SK-N-SH treated with all-trans-retinoic acid at 6 μM for 48 hours (cell line): ENCODE results near the gene NRF1.

Experiments used
- ATAC-seq: fragments of 200-7000 bp; cut with Tn5 transposase; 3 replicates; pipeline ENCODE4 v1.9.1; 2020; ENCODE audit warnings: mild to moderate bottlenecking, moderate library complexity
- ARNTL ChIP-seq: fragments of 450-650 bp; formaldehyde crosslinking; IDR thresholded peaks from 2 replicates; pipeline ENCODE4 v1.5.0; 2020; ENCODE audit warnings: low read depth, mild to moderate bottlenecking, moderate library complexity, borderline replicate concordance
- BACH2 ChIP-seq: fragments of 250-450 bp; sonication (Bioruptor Pico); IDR thresholded peaks from 2 replicates; pipeline ENCODE4 v1.9.0; 2021; ENCODE audit warnings: mild to moderate bottlenecking, borderline replicate concordance
- CSDC2 ChIP-seq: fragments of 250-450 bp; sonication (Bioruptor Pico); IDR thresholded peaks from 2 replicates; pipeline ENCODE4 v1.5.0; 2020; ENCODE audit warnings: mild to moderate bottlenecking, moderate library complexity
- ESRRG ChIP-seq: fragments of 250-450 bp; sonication (Bioruptor Pico); IDR thresholded peaks from 2 replicates; pipeline ENCODE4 v1.6.1; 2021; ENCODE audit warnings: mild to moderate bottlenecking
- GLIS3 ChIP-seq: fragments of 250-450 bp; sonication (Bioruptor Pico); IDR thresholded peaks from 2 replicates; pipeline ENCODE4 v1.5.0; 2020; ENCODE audit warnings: mild to moderate bottlenecking, moderate library complexity
- ISL1 ChIP-seq: fragments of 250-450 bp; sonication (Bioruptor Pico); IDR thresholded peaks from 2 replicates; pipeline ENCODE4 v2.1.2; 2022; ENCODE audit warnings: mild to moderate bottlenecking, moderate library complexity
- OSR1 ChIP-seq: fragments of 250-450 bp; sonication (Bioruptor Pico); IDR thresholded peaks from 2 replicates; pipeline ENCODE4 v1.8.0; 2022; ENCODE audit warnings: moderate library complexity, mild to moderate bottlenecking, inconsistent platforms
- POU6F1 ChIP-seq: fragments of 250-450 bp; sonication (Bioruptor Pico); IDR thresholded peaks from 2 replicates; pipeline ENCODE4 v1.8.0; 2021; ENCODE audit warnings: low read depth, mild to moderate bottlenecking, moderate library complexity, borderline replicate concordance
- PPARA ChIP-seq: fragments of 250-450 bp; sonication (Bioruptor Pico); IDR thresholded peaks from 2 replicates; pipeline ENCODE4 v1.5.0; 2020; ENCODE audit warnings: mild to moderate bottlenecking, borderline replicate concordance
- RARB ChIP-seq: fragments of 250-450 bp; sonication (Bioruptor Pico); IDR thresholded peaks from 2 replicates; pipeline ENCODE4 v1.8.0; 2021; ENCODE audit warnings: mild to moderate bottlenecking, moderate library complexity
- SNAI2 ChIP-seq: fragments of 250-450 bp; sonication (Bioruptor Pico); IDR thresholded peaks from 2 replicates; pipeline ENCODE4 v1.5.0; 2020; ENCODE audit warnings: mild to moderate bottlenecking, moderate library complexity
- TCF4 ChIP-seq: fragments of 250-450 bp; sonication (Bioruptor Pico); IDR thresholded peaks from 2 replicates; pipeline ENCODE4 v1.8.0; 2021; ENCODE audit warnings: mild to moderate bottlenecking, moderate library complexity, borderline replicate concordance
- TOX ChIP-seq: fragments of 250-450 bp; sonication (Bioruptor Pico); IDR thresholded peaks from 2 replicates; pipeline ENCODE4 v1.8.0; 2021; ENCODE audit warnings: mild to moderate bottlenecking, moderate library complexity, borderline replicate concordance
- ZC3H10 ChIP-seq: fragments of 250-450 bp; sonication (Bioruptor Pico); IDR thresholded peaks from 2 replicates; pipeline ENCODE4 v1.5.1; 2021; ENCODE audit warnings: mild to moderate bottlenecking, moderate library complexity
- ZFP3 ChIP-seq: fragments of 250-450 bp; sonication (Bioruptor Pico); IDR thresholded peaks from 2 replicates; pipeline ENCODE4 v1.5.0; 2020; ENCODE audit warnings: mild to moderate bottlenecking, moderate library complexity
- ZFP30 ChIP-seq: fragments of 450-650 bp; formaldehyde crosslinking; IDR thresholded peaks from 2 replicates; pipeline ENCODE4 v1.5.0; 2022; ENCODE audit warnings: mild to moderate bottlenecking, moderate library complexity
- ZNF565 ChIP-seq: fragments of 450-650 bp; formaldehyde crosslinking; conservative IDR thresholded peaks from 2 replicates; pipeline ENCODE4 v1.5.0; 2020; ENCODE audit warnings: low read depth, mild to moderate bottlenecking, moderate library complexity
- ZNF70 ChIP-seq: fragments of 450-650 bp; formaldehyde crosslinking; IDR thresholded peaks from 2 replicates; pipeline ENCODE4 v1.5.0; 2020; ENCODE audit warnings: mild to moderate bottlenecking, moderate library complexity
- ZNF8 ChIP-seq: fragments of 450-650 bp; formaldehyde crosslinking; IDR thresholded peaks from 2 replicates; pipeline ENCODE4 v1.5.0; 2020; ENCODE audit warnings: mild to moderate bottlenecking, moderate library complexity
- TF ChIP-seq, protein P1 (sequence below): fragments of 250-450 bp; sonication (Bioruptor Pico); IDR thresholded peaks from 2 replicates; pipeline ENCODE4 v1.5.1; 2020; ENCODE audit warnings: low read depth, mild to moderate bottlenecking, moderate library complexity
- TF ChIP-seq, protein P2 (sequence below): fragments of 250-450 bp; sonication (Bioruptor Pico); IDR thresholded peaks from 2 replicates; pipeline ENCODE4 v1.5.1; 2021; ENCODE audit warnings: mild to moderate bottlenecking, moderate library complexity
- TF ChIP-seq, protein P3 (sequence below): fragments of 250-450 bp; sonication (Bioruptor Pico); IDR thresholded peaks from 2 replicates; pipeline ENCODE4 v1.5.0; 2020; ENCODE audit warnings: mild to moderate bottlenecking, moderate library complexity
- TF ChIP-seq, protein P4 (sequence below): fragments of 250-450 bp; sonication (Bioruptor Pico); IDR thresholded peaks from 2 replicates; pipeline ENCODE4 v1.8.0; 2020; ENCODE audit warnings: mild to moderate bottlenecking, moderate library complexity, borderline replicate concordance

The NRF1 gene

GRCh38 chr7:129750501-129750900 lies 139.0 kb downstream of the NRF1 start:
- no peak for ATAC-seq
- TF ChIP-seq, protein P1, sequence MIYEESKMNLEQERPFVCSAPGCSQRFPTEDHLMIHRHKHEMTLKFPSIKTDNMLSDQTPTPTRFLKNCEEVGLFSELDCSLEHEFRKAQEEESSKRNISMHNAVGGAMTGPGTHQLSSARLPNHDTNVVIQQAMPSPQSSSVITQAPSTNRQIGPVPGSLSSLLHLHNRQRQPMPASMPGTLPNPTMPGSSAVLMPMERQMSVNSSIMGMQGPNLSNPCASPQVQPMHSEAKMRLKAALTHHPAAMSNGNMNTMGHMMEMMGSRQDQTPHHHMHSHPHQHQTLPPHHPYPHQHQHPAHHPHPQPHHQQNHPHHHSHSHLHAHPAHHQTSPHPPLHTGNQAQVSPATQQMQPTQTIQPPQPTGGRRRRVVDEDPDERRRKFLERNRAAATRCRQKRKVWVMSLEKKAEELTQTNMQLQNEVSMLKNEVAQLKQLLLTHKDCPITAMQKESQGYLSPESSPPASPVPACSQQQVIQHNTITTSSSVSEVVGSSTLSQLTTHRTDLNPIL (CRISPR knock-in tag), result no peak
- no peak for TF ChIP-seq ZNF8 (CRISPR knock-in tag)
- no peak for TF ChIP-seq SNAI2 (CRISPR knock-in tag)
- no peak for TF ChIP-seq PPARA (CRISPR knock-in tag)
- no peak for TF ChIP-seq CSDC2 (CRISPR knock-in tag)
- TF ChIP-seq TCF4, result no peak
- TF ChIP-seq, protein P2, sequence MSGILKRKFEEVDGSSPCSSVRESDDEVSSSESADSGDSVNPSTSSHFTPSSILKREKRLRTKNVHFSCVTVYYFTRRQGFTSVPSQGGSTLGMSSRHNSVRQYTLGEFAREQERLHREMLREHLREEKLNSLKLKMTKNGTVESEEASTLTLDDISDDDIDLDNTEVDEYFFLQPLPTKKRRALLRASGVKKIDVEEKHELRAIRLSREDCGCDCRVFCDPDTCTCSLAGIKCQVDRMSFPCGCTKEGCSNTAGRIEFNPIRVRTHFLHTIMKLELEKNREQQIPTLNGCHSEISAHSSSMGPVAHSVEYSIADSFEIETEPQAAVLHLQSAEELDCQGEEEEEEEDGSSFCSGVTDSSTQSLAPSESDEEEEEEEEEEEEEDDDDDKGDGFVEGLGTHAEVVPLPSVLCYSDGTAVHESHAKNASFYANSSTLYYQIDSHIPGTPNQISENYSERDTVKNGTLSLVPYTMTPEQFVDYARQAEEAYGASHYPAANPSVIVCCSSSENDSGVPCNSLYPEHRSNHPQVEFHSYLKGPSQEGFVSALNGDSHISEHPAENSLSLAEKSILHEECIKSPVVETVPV (CRISPR knock-in tag), result no peak
- no peak for TF ChIP-seq GLIS3
- no peak for TF ChIP-seq TOX (CRISPR knock-in tag)
- TF ChIP-seq ZNF70, result no peak
- no peak for TF ChIP-seq POU6F1
- no peak for TF ChIP-seq ZC3H10
- TF ChIP-seq BACH2 (CRISPR knock-in tag), result no peak
- TF ChIP-seq ESRRG (CRISPR knock-in tag), result no peak
- no peak for TF ChIP-seq ARNTL (CRISPR knock-in tag)
- no peak for TF ChIP-seq ISL1 (CRISPR knock-in tag)
- TF ChIP-seq ZFP3, result no peak
- TF ChIP-seq, protein P3, sequence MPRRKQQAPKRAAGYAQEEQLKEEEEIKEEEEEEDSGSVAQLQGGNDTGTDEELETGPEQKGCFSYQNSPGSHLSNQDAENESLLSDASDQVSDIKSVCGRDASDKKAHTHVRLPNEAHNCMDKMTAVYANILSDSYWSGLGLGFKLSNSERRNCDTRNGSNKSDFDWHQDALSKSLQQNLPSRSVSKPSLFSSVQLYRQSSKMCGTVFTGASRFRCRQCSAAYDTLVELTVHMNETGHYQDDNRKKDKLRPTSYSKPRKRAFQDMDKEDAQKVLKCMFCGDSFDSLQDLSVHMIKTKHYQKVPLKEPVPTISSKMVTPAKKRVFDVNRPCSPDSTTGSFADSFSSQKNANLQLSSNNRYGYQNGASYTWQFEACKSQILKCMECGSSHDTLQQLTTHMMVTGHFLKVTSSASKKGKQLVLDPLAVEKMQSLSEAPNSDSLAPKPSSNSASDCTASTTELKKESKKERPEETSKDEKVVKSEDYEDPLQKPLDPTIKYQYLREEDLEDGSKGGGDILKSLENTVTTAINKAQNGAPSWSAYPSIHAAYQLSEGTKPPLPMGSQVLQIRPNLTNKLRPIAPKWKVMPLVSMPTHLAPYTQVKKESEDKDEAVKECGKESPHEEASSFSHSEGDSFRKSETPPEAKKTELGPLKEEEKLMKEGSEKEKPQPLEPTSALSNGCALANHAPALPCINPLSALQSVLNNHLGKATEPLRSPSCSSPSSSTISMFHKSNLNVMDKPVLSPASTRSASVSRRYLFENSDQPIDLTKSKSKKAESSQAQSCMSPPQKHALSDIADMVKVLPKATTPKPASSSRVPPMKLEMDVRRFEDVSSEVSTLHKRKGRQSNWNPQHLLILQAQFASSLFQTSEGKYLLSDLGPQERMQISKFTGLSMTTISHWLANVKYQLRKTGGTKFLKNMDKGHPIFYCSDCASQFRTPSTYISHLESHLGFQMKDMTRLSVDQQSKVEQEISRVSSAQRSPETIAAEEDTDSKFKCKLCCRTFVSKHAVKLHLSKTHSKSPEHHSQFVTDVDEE, result no peak
- no peak for TF ChIP-seq ZFP30 (CRISPR knock-in tag)
- TF ChIP-seq ZNF565 (CRISPR knock-in tag), result no peak
- TF ChIP-seq, all 23 proteins: peak for 0

- ATAC-seq, result no peak
- TF ChIP-seq ARNTL (CRISPR knock-in tag) (no peak), ZC3H10 (no peak), ZNF565 (CRISPR knock-in tag) (no peak), TOX (CRISPR knock-in tag) (no peak), ZFP30 (CRISPR knock-in tag) (no peak), PPARA (CRISPR knock-in tag) (no peak), ZNF70 (no peak), OSR1 (CRISPR knock-in tag) (no peak), SNAI2 (CRISPR knock-in tag) (no peak), TCF4 (no peak), ZNF8 (CRISPR knock-in tag) (no peak), ESRRG (CRISPR knock-in tag) (no peak), RARB (CRISPR knock-in tag) (no peak), BACH2 (CRISPR knock-in tag) (no peak)
- TF ChIP-seq, protein P3, result no peak
- TF ChIP-seq, protein P1 (CRISPR knock-in tag), result no peak
- TF ChIP-seq, protein P2 (CRISPR knock-in tag), result no peak
- TF ChIP-seq, protein P4, sequence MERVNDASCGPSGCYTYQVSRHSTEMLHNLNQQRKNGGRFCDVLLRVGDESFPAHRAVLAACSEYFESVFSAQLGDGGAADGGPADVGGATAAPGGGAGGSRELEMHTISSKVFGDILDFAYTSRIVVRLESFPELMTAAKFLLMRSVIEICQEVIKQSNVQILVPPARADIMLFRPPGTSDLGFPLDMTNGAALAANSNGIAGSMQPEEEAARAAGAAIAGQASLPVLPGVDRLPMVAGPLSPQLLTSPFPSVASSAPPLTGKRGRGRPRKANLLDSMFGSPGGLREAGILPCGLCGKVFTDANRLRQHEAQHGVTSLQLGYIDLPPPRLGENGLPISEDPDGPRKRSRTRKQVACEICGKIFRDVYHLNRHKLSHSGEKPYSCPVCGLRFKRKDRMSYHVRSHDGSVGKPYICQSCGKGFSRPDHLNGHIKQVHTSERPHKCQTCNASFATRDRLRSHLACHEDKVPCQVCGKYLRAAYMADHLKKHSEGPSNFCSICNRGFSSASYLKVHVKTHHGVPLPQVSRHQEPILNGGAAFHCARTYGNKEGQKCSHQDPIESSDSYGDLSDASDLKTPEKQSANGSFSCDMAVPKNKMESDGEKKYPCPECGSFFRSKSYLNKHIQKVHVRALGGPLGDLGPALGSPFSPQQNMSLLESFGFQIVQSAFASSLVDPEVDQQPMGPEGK, result no peak
Measured at GRCh38 chr7:129751916-129752315, 140.4 kb downstream of the NRF1 start.
